PFSK-1 (cell line): ENCODE data around the gene FAM120C.

ENCODE experiments used
- FOXP2 ChIP-seq: optimal IDR thresholded peaks from 2 replicates; pipeline ENCODE3; 2011; ENCODE audit warnings: borderline replicate concordance, control low read depth, inconsistent platforms; ENCODE audit not compliant: insufficient read depth; ENCODE audit errors: extremely low read length, extremely low read depth
- POLR2AphosphoS5 ChIP-seq: IDR thresholded peaks from 2 replicates; pipeline ENCODE4 v1.6.1; 2012; ENCODE audit warnings: low read depth, mild to moderate bottlenecking, control low read depth, low read length, moderate library complexity
- REST ChIP-seq, 2 experiments: IDR thresholded peaks; 2 replicates each; pipeline versions ENCODE4 v1.6.1 to v1.8.0; 2011 to 2012; ENCODE audit warnings: low read depth in 2 of 2, low read length in 2 of 2, control low read depth in 1 of 2, inconsistent platforms in 1 of 2, mild to moderate bottlenecking in 1 of 2, moderate library complexity in 1 of 2; ENCODE audit not compliant: insufficient read depth in 1 of 2
- SIN3A ChIP-seq: IDR thresholded peaks from 2 replicates; pipeline ENCODE4 v1.6.1; 2012; ENCODE audit warnings: mild to moderate bottlenecking, low read length, moderate library complexity, borderline replicate concordance; ENCODE audit not compliant: insufficient read depth
- TAF1 ChIP-seq: IDR thresholded peaks from 2 replicates; pipeline ENCODE4 v1.6.1; 2012; ENCODE audit warnings: low read length, control low read depth, borderline replicate concordance; ENCODE audit not compliant: insufficient read depth

DNA sequence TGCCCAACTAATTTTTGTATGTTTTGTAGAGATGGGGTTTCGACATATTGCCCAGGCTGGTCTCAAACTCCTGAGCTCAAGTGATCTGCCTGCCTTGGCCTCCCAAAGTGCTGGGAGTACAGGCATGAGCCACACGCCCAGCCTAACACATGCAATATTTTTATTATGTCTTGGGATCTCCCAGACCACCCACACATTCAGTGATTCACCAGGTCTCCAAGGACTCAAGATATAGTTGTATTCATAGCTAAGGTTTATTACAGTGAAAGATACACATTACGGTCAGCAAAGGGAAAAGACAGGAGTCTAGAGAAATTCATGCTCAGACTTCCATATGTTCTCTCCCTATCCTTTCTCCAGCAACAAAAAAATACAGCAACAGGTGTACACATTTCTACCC is 25.5 kb upstream of the FAM120C start:
- TF ChIP-seq TAF1, result no peak
- TF ChIP-seq POLR2AphosphoS5, result no peak
- no peak for TF ChIP-seq REST (IDR thresholded peaks at IDR 0.05; ENCODE audit: insufficient read depth in 1 of 2, low read depth in 2 of 2, low read length in 2 of 2)
- TF ChIP-seq SIN3A, result no peak
- TF ChIP-seq FOXP2, result no peak
